Peyer's patch (tissue), 4 donors: ENCODE data around the gene CPEB4.

Experiments used
- POLR2A ChIP-seq, 2 donors: fragments of 450-650 bp; IDR thresholded peaks; one replicate each; pipeline ENCODE4 v1.5.1; 2017; ENCODE audit warnings: antibody characterized with exemption in 2 of 2, mild to moderate bottlenecking in 2 of 2, moderate library complexity in 2 of 2
- TF ChIP-seq, protein P1 (sequence below), 6 experiments: fragments of 450-650 bp in 4 of 6; fragments of 200-600 bp in 2 of 6; sonication (generic) in 1 of 6; IDR thresholded peaks; one replicate each; pipeline ENCODE4 v1.5.1; 2017 to 2019; ENCODE audit warnings: antibody characterized with exemption in 6 of 6, mild to moderate bottlenecking in 3 of 6, moderate library complexity in 1 of 6

DNA sequence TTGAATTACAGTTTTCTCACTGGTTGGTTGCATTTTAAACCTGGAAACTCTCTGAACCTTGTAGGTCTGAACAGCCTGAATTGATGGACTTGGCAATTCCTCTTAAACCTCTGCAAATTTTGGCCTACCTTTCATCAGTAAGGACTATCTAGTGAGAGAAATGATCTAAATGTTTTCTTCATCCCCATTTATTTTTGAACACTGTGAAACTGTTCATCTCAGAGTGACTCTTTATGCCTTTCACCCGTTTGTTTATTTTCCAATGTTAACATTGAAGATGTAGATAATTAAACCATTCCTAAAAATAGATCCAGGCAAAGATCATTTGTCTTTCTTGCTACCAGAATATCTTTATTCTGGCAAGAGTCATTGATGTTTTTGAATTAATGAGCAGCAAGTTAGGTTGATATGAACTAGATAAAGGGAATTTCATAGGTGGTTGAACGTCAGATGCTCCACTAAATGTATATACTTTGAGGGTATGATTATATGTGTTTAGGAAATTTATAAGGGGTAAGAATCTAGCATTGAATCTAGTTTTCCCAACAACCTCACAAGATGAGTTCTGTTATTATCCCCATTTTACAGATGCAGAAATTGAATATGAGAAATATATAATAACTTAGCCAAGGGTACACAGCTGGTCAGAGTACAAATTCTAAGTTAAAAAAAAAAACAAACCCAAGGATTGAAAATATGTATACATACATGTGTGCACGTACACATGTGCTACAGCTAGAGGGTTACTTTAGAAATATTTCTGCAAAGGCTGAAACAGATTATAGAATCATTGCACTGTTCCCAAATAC lies 3.4 kb downstream of the CPEB4 start:
- TF ChIP-seq POLR2A (IDR thresholded peaks at IDR 0.05): no peak
- TF ChIP-seq, protein P1, sequence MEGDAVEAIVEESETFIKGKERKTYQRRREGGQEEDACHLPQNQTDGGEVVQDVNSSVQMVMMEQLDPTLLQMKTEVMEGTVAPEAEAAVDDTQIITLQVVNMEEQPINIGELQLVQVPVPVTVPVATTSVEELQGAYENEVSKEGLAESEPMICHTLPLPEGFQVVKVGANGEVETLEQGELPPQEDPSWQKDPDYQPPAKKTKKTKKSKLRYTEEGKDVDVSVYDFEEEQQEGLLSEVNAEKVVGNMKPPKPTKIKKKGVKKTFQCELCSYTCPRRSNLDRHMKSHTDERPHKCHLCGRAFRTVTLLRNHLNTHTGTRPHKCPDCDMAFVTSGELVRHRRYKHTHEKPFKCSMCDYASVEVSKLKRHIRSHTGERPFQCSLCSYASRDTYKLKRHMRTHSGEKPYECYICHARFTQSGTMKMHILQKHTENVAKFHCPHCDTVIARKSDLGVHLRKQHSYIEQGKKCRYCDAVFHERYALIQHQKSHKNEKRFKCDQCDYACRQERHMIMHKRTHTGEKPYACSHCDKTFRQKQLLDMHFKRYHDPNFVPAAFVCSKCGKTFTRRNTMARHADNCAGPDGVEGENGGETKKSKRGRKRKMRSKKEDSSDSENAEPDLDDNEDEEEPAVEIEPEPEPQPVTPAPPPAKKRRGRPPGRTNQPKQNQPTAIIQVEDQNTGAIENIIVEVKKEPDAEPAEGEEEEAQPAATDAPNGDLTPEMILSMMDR (IDR thresholded peaks at IDR 0.05): no peak
